Activated CD8-positive, alpha-beta memory T cell treated with anti-CD3 and anti-CD28 coated beads, Interleukin-2, amount 50 U/mL, for 48 hours (primary cell): ENCODE measurements around the gene KIF22.
"Not testable (repeated sequence)": the region's sequence is repeated elsewhere in the genome, so short reads cannot be mapped to it uniquely, and the experiment has no call there.

ENCODE experiments used
- DNase-seq: peaks from one replicate; pipeline ENCODE4 v3.0.0-alpha.2; 2020

Gene KIF22

DNA sequence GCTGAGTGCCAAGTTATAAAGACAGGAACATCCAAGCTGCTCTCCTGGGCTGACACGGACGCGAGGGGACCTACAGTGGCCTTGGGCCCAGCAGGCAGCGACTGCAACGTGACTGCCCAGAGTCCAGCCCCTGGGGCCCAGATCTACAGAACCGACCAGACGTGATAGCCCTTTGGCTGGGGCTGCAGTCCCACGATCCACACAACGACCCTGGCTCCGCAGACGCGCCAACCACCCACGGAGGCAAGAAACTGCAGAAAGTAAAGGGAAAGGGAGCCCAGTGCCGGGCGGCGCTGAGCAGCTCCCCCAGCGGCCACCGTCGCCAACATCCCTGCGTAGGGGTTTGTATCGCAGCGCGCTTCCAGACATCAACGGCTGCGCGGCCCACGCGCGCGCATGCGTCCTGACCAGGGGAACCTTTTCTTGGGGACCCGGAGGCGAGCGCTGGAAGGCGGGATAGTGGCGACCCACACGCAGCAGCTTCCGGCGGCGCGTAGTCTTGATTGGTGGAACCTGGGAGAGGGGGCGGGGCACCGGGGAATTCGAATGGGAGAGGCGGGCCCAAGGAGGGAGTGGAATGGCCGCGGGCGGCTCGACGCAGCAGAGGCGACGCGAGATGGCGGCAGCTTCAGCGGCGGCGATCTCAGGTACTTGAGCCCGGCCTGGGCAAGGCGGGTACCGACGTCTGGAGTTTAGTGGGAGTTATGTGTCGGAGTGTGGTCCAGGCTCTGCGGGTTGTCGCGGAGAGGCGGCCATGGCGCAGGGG, at the start of gene KIF22:
TSS of gene KIF22 (plus strand) at position 569 of the 766 bp plus-strand sequence. CDS start at position 578, 9 bp downstream.
- DNase-seq: peak; percentile 100

DNA sequence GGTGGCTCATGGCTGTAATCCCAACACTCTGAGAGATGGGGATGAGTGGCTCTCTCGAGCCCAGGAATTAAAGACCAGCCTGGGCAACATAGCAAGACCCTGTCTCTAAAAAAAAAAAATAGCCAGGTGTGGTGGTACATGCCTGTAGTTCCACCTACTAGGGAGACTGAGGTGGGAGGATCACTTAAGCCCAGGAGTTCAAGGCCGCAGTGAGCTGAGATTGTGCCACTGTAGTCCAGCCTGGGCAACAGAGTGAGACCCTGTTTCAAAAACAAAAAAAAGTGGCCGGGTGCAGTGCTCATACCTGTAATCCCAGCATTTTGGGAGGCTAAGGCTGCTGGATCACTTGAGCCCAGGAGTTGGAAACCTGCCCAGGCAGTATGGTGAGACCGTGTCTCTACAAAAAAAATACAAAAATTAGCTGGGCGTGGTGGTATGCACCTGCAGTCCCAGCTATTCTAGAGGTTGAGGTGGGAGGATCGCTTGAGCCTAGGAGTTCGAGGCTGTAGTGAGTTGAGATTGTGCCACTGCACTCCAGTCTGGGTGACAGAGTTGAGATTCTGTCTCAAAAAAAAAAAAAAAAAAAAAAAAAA, 47.8 kb upstream of the KIF22 start:
- no peak for DNase-seq

DNA sequence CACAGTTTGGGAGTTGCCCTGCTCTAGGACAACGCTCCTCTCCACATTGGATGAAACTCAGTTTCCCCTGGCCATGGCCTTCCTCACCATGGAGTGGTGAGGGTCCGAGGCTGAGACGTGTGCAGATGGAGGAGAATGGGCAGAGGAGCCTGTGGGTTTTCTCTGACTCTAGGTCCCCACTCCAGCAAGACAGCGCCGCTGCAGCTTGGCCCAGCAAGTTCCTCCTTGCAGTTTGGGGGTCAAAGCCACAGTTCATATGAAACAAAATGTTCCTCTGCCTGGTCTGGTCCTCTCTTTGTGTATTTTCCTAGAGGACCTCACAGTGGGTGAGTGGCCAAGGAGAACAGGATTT, 47.1 kb upstream of the KIF22 start:
- no peak for DNase-seq

DNA sequence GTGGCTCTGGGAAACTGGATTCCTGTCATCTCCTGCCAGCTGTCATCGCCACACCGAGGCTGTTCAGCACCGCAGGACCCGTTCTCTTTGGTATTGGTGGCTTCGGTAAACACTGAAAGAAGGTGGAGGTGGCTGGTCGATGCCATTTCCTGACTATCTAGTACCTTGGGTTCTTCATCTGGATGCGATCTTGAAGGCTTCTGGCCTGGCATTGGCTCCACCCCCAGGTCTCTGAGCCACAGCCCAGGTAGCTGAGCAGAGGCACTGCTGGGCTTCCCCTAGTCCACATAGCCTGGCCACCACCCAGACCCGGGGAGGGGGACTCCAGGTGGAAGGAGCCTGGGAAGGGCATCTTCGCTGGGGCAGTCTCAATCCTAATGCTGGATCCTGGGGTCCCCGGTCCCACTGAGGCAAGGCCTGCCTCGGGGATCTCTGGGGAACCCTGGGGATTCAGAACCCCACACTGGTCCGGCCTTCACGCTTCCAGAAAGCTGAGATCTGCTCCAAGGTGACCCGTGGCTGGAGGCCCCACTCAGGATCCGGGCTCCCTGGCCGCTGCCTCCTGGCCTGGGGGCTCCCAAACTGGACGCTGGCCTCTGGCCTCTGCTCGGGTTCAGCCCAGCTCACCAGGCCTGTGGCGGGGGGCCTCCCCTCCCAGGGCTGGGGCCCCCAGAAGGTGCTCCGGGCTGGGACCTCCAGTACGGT, 46.6 kb upstream of the KIF22 start:
- DNase-seq: peak; percentile 69

DNA sequence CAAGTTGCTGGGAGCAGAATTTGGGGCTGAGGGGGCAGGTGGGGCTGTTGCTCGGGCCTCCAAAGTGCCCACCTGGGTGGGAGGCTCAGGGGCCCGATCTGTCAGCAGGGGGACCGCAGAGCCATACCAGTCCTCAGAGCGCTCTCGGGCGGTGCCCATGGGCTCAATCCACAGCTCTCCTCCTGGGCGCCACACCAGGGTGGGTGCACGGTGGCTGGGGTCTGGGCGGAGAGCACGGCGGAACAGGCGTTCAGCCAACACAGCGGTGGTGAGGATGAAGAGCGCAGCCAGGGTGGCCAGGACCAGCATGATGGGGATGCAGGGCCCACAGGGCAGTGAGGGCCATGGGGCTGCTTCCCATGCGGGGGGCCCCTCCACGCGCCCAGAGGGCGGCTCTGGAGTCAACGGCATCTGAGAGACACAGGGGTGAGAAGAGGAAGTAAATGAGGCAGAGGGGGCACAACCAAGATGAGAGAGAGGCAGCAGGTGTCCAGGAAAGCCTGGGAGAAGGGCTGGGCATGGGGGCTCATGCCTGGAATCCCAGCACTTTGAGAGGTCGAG, 45.9 kb upstream of the KIF22 start:
- DNase-seq: peak; percentile 67

DNA sequence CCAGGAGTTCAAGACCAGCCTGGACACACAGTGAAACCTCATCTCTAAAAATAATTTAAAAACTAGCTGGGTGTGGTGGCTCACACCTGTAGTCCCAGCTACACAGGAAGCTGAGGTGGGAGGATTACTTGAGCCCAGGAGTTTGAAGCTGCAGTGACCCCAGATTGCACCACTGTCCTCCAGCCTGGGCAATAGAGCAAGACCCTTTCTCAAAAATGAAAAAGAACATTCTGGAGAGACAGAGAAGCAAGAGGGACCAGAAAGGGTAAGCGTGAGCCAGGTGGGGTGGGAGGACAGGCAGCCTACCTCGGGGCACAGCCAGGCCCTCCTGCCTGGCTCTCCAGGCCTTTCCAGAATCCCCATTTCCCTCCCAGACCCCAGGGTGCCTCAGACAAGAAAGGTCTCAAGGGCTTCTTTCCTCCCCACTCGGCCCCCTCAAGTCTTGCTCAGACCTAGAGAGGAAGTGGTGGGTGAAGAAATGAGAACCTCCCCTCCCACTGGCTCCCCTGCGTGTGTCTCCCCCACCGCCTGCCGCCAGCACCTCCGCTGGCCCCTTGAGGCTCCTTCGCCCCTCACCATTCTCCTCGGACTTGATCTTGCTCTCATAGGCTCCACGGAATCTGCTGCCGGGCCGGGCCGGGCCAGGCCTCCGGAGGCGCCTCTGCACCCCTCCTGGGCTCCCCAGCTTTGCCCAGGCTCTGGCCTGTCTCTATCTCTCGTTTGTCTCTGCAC, 45.3 kb upstream of the KIF22 start:
- peak; percentile 82 for DNase-seq

DNA sequence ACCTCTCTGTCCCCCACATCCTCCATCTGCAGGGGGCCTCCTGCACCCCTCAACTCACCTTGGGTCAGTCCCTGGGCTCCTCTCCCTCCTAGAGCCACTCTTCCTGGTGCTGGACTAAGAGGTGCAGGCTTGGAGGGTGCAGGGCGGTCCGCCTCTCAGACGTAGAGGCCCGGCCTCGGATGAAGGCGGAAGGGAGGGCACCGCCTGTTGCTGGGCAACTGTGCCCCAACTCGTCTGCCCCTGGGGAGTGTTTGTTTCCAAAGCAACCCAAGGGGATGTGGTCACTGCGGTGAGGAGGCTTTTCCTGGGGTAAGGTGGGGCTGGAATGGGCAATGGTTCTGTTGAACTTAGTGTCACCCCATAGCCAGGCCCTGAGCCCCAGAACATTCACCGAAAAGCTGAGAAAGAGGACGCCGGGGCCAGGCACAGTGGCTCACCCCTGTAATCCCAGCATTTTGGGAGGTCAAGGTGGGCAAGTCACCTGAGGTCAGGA, 44.7 kb upstream of the KIF22 start, which contains the start of gene C16orf54:
TSS of gene C16orf54 (minus strand) at position 138 of the 493 bp plus-strand sequence. CDS start 1,039 bp downstream, outside the sequence.
- DNase-seq: peak; percentile 91

DNA sequence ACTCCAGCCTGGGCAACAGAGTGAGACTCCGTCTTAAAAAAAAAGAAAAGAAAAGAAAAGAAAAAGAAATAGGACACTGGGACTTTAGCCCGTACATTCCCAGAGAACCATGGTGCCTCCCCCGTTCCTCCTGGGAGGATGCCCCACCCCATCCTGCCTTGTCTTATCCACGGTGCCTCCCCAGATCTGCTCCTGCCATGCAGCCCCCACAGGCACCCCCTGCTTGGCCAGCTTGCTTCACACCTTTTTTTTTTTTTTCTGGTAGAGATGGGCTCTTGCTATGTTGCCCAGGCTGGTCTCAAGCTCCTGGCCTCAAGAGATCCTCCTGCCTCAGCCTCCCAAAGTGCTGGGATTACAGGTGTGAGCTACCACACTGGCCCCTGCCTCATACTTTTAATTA, 44.0 kb upstream of the KIF22 start:
- not testable (repeated sequence) for DNase-seq

DNA sequence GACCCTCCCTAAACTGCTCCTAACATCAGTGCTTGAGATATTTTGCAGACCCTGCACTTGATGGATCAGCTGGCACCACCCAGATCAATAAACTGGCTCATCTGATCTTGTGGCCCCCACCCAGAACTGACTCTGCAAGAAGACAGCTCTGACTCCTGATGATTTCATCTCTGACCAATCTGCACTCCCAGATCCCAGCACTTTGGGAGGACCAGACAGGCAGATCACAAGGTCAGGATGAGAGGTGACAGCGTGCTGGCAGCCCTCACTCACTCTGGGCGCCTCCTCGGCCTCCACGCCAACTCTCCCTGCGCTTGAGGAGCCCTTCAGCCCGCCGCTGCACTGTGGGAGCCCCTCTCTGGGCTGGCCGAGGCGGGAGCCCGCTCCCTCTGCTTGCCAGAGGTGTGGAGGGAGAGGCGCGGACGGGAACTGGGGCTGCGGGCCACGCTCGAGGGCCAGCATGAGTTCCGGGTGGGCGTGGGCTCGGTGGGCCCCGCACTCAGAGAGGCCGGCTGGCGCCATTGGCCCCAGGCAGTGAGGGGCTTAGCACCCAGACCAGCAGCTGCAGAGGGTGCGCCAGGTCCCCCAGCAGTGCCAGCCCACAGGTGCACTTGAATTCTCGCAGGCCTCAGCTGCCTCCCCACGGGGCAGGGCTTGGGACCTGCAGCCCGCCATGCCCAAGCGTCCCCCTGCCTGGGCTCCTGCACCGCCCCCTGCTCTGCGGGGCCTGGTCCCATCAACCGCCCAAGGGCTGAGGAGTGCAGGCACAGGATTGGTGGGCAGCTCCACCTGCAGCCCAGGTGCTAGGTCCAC, 42.4 kb upstream of the KIF22 start:
- no peak for DNase-seq

DNA sequence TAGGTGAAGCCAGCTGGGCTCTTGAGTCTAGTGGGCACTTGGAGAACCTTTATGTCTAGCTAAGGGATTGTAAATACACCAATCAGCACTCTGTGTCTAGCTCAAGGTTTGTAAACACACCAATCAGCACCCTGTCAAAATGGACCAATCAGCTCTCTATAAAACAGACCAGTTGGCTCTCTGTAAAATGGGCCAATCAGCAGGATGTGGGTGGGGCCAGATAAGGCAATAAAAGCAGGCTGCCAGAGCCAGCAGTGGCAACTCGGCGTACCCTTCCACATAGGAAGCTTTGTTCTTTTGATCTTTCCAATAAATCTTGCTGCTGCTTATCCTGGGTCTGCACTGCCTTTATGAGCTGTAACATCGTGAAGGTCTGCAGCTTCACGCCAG, 41.8 kb upstream of the KIF22 start:
- DNase-seq: not testable (repeated sequence)

DNA sequence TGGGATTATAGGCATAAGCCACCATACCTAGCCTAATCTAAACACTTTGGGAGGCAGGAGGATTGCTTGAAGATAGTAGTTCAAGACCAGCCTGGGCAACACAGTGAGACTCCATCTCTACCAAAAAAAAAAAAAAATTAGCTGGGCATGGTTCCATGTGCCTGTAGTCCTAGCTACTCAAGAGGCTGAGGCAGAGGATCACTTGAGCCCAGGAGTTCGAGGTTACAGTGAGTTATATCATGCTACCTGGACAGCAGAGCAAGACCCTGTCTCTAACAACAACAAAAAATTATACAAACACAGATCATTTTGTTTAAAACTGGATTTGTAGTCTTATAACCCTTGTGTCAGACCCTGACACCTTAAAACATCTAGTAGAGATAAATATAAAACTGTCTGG, 37.0 kb upstream of the KIF22 start:
- DNase-seq: no peak

DNA sequence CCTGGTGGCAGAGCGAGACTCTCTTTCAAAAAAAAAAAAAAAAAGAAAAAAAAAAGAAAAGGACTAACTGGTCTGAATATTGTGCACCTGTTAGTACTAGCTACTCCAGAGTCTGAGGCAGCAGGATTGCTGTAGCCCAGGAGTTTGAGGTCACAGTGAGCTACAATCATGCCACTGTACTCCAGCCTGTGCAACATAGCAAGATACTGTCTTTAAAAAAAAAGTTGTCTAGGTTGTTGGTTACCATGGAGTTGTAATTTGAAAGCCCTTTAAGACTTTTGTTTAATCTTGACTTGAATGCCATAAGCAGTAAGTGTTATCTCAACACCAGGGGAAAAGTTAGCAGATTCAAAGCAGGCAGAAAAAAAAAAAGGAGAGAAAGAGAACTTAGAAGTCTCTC, 33.9 kb upstream of the KIF22 start:
- no peak for DNase-seq

DNA sequence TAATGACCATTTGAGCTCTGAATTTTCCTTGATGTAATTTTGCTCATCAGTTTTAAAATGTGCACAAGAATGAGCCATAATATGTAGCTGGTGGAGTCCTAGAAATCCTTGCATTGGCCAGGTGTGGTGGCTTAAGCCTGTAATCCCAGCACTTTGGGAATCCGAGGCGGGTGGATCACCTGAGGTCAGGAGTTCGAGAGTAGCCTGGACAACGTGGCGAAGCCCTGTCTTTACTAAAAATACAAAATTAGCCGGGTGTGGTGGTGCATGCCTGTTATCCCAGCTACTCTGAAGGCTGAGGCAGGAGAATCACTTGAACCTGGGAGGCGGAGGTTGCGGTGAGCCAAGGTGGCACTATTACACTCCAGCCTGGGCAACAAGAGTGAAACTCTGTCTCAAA, 33.5 kb upstream of the KIF22 start:
- not testable (repeated sequence) for DNase-seq

DNA sequence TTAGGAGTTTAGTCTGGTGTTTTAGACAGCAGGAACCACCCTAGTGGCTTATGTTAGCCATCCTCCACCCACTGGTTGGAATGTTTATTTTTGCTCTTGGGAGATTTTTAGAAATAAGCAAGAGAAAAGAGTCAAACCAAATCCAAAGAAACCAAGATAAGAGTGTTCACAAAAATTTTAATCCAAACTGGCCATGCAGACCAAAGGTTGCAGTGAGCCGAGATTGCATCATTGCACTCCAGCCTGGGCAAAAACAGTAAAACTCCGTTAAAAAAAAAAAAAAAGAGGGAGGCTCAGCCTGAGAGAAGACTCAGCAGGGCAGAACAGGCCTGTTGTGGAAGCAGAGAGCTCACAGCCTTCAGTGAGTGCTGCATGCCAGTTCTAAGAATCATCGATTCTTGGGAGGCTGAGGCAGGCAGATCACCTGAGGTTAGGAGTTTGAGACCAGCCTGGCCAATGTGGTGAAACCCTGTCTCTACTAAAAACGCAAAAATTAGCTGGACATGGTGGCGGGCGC, 32.5 kb upstream of the KIF22 start:
- DNase-seq: no peak

DNA sequence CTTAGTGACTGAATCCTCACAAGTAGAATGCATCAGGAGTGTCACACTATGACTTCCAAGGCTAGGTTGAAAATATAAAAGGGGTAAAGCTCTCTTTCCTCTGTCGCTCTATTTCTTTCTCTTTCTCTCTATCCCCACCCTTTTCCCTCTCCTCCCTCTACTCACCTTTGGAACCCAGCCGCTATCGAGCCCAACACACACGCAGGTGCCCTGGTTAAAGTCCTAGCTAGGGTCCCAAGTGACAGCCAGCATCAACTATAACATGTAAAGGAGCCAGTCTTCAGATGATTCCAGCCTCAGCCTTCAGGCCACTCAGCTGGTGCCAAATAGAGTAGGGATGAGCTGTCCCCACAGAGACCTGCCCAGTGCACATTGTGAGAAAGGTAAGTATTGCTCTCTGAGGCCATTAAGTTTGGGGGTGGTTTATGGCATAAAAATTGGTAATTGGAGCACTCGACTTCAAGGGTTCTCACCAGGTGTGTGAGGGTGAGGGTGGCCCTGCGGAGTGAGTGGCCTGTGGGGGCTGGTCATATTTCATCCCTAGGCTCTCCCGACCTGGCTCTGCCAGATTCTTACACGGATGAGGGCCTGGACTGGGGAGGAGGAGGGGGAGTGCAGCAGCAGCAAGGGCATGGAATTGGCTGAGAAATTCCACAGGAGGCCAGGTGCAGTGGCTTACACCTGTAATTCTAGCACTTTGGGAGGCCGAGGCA, 29.8 kb upstream of the KIF22 start:
- no peak for DNase-seq

DNA sequence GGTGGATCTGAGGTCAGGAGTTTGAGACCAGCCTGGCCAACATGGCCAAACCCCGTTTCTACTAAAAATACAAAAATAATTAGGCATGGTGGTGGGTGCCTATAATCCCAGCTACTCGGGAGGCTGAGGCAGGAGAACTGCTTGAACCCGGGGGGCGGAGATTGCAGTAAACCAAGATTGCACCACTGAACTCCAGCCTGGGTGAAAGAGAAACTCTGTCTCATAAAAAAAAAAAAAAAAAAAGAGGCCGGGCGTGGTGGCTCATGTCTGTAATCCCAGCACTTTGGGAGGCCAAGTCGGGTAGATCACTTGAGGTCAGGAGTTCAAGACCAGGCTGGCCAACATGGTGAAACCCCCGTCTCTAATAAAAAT, 29.3 kb upstream of the KIF22 start:
- not testable (repeated sequence) for DNase-seq

DNA sequence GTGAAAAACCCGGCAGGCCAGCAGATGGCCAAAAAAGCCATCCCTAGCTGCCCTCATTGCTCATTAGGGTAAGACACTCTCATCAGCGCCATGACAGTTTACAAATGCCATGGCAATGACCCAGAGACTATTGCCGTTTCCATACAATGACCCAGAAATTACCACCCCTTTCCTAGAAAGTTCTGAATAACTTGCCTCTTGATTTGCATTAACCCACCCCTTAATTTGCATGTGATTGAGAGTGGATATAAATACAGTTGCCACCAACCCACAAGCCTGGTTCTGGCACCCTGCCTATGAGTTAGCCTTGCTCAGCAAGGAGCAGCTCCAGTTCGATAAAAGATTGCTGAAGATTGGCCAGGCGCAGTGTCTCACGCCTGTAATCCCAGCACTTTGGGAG, 28.7 kb upstream of the KIF22 start:
- DNase-seq: no peak

DNA sequence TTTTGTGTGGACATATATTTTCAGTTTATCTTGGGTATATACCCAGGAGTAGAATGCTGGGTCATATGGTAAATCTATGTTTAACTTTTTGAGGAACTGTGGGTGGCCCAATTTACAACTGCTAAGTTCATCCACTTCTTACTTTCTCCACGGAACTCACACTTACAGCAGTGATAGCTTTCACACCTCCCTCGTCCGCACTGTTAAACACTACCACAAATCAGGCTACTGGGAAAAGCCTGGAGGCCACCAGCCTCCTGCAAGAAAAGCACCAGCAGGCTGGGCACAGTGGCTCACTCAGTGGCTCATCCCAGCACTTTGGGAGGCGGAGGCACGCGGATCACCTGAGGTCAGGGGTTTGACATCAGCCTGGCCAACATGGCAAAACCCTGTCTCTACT, 27.2 kb upstream of the KIF22 start:
- no peak for DNase-seq

DNA sequence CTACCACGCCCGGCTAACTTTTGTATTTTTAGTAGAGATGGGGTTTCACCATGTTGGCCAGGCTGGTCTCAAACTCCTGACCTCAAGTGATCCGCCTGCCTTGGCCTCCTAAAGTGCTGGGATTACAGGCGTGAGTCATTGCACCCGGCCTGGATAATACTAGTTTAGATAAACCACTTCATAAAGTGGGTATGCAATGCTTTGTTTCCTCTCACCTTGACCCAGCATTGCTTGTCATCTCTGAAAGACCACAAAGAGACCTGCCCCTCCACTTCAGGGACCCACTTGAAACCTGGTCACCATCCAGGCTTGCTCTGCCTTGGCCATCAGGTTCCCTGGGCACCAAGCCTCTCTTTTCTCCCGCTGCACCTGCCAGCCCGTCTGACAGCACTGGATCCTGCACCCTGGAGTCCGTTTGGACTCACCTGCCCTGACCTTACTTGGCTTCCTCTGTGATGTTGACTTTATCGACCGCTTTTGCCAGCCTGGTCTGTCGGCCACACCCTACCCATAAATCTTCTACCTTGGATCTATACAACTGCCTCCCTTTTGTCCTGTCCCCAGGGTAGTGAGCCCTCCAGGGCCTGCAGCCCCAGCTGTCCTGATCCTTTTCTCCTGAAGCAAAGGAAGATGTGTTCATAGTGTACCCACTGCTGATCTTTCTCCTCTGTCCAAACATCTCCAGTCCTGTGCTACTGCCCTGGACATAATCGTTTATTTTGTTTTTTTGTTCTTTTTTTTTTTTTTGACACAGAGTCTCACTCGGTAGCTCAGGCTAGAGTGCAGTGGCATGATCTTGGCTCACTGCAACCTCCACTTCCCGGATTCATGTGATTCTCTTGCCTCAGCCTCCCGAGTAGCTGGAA, 25.2 kb upstream of the KIF22 start:
- DNase-seq: no peak

DNA sequence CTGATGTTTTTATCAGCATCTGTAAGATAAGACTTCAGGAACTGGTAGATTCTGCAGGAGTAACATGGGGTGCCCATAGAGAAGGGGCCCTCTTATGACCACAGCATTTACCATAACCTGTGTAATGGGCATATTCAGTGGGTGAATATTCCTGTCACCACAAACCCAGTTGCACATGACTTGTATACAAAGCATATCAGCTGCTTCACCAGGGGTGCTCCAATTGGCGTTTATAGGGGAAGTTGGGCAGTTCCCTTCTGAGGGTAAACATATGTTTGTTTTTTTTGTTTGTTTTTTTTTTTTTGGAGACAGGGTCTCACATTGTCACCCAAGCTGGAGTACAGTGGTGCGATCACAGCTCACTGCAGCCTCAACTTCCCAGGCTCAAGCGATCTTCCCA, 24.0 kb upstream of the KIF22 start:
- DNase-seq: no peak
